Measurements from ENCODE around the gene LACRT. TPM values are rescaled to one million over a fixed set of nuclear protein-coding genes. Genes with fewer than 3 reads are reported as not detected.

Gene LACRT
- total RNA-seq, 2 donors from 2014 or later = not detected

- Histone ChIP-seq H3K4me3 (no peak overlapping the region), H3K9ac (ENCODE audit: low read depth in 2 of 2, low read length in 2 of 2) (no peak overlapping the region), H3K9me3 (no peaks in the 10 kb centered on the region), H3K4me1 (no peaks in the 10 kb centered on the region), H3K27ac (no peak overlapping the region), H3K36me3 (no peaks in the 10 kb centered on the region), H3K27me3 (no peaks in the 10 kb centered on the region)
- intact Hi-C loops (cut with DNase I) = no loop called here
- DNase-seq = no peak
- TF ChIP-seq, protein P1, sequence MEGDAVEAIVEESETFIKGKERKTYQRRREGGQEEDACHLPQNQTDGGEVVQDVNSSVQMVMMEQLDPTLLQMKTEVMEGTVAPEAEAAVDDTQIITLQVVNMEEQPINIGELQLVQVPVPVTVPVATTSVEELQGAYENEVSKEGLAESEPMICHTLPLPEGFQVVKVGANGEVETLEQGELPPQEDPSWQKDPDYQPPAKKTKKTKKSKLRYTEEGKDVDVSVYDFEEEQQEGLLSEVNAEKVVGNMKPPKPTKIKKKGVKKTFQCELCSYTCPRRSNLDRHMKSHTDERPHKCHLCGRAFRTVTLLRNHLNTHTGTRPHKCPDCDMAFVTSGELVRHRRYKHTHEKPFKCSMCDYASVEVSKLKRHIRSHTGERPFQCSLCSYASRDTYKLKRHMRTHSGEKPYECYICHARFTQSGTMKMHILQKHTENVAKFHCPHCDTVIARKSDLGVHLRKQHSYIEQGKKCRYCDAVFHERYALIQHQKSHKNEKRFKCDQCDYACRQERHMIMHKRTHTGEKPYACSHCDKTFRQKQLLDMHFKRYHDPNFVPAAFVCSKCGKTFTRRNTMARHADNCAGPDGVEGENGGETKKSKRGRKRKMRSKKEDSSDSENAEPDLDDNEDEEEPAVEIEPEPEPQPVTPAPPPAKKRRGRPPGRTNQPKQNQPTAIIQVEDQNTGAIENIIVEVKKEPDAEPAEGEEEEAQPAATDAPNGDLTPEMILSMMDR (IDR thresholded peaks at IDR 0.05) = no peak
These were observed 9.1 kb downstream of the LACRT start for GRCh38 chr12:54625598-54625997.

- Histone ChIP-seq H3K36me3 (no peaks in the 10 kb centered on the region), H3K4me3 (no peak overlapping the region), H3K27me3 (no peaks in the 10 kb centered on the region), H3K27ac (no peak overlapping the region), H3K9ac (ENCODE audit: low read depth in 2 of 2, low read length in 2 of 2) (no peak overlapping the region), H3K4me1 (no peaks in the 10 kb centered on the region), H3K9me3 (no peaks in the 10 kb centered on the region)
- no peak for DNase-seq
- TF ChIP-seq, protein P1 (IDR thresholded peaks at IDR 0.05) = no peak
- intact Hi-C loops (cut with DNase I) = no loop called here
These were observed 10.1 kb downstream of the LACRT start for GRCh38 chr12:54624315-54625279.

GRCh38 chr12:54622463-54623183 lies 12.1 kb downstream of the LACRT start:
- DNase-seq = no peak
- no peaks in the 10 kb centered on the region for H3K9me3 ChIP-seq
- no peaks in the 10 kb centered on the region for H3K4me1 ChIP-seq
- H3K9ac ChIP-seq (ENCODE audit: low read depth in 2 of 2, low read length in 2 of 2) = no peak overlapping the region
- no peak overlapping the region for H3K27ac ChIP-seq
- TF ChIP-seq, protein P1 (IDR thresholded peaks at IDR 0.05) = no peak
- no peak overlapping the region for H3K4me3 ChIP-seq
- intact Hi-C loops (cut with DNase I) = no loop called here
- no peaks in the 10 kb centered on the region for H3K36me3 ChIP-seq
- no peaks in the 10 kb centered on the region for H3K27me3 ChIP-seq

- DNase-seq = no peak
- Histone ChIP-seq H3K27ac (no peak overlapping the region), H3K9ac (ENCODE audit: low read depth in 2 of 2, low read length in 2 of 2) (no peak overlapping the region), H3K27me3 (no peaks in the 10 kb centered on the region), H3K4me3 (no peak overlapping the region), H3K4me1 (no peaks in the 10 kb centered on the region), H3K9me3 (no peaks in the 10 kb centered on the region), H3K36me3 (no peaks in the 10 kb centered on the region)
- intact Hi-C loops (cut with DNase I) = no loop called here
- TF ChIP-seq, protein P1 (IDR thresholded peaks at IDR 0.05) = no peak
These were observed 17.6 kb downstream of the LACRT start for GRCh38 chr12:54616933-54617680.

DNA sequence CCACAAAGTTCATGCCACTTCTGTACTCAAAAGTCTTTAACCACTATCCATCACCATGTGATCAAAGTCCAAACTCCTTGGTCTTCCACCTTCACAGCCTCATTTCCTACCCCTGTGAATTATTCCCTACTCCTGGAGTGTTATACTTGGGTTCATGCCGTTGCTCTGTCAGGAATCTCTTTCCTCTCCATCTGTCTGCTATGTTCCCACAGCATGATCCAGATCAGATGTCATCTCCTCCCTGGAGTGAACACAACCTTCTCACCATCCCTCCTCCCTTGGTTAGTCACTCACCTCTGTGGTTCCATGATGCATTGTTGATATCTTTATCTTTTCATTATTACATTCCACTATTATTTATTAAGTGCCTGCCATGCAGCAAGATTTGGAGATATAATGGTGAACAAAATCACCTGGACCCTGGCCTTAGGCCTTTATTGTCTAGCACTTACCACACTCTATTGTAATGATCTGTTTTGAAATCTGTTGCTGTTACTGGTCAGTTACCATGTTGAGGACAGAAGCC lies 22.4 kb downstream of the LACRT start:
- Histone ChIP-seq H3K9me3 (no peaks in the 10 kb centered on the region), H3K9ac (ENCODE audit: low read depth in 2 of 2, low read length in 2 of 2) (no peak overlapping the region), H3K36me3 (no peaks in the 10 kb centered on the region), H3K4me3 (no peak overlapping the region), H3K27me3 (no peaks in the 10 kb centered on the region), H3K27ac (no peak overlapping the region), H3K4me1 (no peaks in the 10 kb centered on the region)
- TF ChIP-seq, protein P1 (IDR thresholded peaks at IDR 0.05) = no peak
- DNase-seq = no peak
- intact Hi-C loops (cut with DNase I) = no loop called here
